Putamen (tissue), 1 donor: ENCODE data around the gene KCNJ10.

Experiments
- DNase-seq: peaks from one replicate; pipeline ENCODE4 v3.0.0-alpha.2; 2016; ENCODE audit warnings: low spot score

Gene KCNJ10

GRCh38 chr1:159990005-159990404 is 80.0 kb downstream of the KCNJ10 start:
- DNase-seq = no peak

DNA sequence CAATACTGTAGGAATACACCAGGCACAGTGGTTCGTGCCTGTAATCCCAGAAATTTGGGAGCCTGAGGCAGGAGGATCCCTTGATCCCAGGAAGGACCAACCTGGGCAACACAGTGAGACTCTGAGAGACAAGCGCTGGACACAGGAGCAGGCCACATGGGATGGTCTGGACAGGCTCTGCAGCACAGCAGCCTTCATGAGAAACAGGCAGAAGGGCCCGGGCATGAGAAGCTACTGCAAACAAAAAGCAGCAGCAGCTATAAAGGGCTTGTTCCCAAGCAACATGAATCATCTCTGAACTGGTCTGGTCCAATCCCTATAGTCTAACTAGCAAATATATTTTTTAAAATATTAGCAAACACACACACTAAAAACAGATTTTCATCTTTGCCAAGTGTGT is 80.4 kb downstream of the KCNJ10 start:
- no peak for DNase-seq

DNA sequence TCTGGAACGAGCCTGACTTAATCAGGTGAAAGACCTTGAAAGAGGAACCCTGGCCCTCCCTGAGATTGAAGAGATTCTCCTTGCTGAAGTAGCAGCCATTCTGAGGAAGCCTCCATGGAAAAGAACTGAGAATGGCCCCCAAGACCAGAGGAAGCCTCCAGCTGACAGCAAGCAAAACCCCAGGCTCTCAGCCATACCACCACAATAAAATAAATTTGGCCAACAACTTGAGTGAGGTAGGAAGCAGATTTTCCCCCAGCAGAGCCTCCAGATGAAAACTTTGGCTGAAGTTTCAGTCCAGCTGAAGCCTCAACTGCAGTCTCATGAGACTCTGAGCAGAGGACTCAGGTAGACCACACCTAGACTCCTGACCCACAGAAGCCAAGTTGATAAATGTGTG is 82.0 kb downstream of the KCNJ10 start:
- DNase-seq = no peak

GRCh38 chr1:159987186-159987585 is 82.8 kb downstream of the KCNJ10 start:
- DNase-seq = no peak

DNA sequence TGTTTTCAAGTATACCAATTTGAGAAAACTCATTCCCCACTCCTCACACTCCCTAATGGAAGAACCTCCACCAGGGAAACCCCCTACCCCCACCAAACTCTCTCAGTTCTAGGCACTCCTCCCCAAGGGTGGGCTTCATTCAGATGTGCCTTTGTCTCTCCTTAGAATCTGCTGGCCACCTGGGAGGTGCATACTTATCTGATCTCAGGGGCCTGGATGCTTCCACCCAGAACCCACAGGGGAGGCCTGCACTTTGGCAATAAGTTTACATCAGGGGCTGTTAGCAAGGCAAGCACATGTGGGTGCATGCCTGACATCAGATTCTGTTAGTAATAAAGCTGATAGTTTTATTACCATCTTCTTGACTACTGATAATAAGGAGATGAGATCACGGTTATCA is 83.4 kb downstream of the KCNJ10 start:
- no peak for DNase-seq

DNA sequence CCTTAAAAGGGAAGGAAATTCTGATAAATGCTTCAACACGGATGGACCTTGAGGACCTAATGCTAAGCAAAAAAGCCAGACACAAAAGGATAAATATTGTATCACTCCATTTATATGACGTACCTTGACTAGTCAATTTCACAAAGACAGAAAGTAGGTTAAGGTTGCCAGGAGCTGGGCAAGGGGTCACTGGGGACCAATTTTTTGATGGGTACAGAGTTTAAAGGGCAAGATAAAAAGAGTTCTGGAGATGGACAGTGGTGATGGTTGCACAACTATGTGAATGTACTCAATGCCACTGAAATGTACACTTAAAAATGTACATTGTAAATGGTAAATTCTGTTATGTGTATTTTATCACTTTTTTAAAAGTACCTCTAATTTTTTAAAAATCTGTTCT is 83.9 kb downstream of the KCNJ10 start:
- no peak for DNase-seq

DNA sequence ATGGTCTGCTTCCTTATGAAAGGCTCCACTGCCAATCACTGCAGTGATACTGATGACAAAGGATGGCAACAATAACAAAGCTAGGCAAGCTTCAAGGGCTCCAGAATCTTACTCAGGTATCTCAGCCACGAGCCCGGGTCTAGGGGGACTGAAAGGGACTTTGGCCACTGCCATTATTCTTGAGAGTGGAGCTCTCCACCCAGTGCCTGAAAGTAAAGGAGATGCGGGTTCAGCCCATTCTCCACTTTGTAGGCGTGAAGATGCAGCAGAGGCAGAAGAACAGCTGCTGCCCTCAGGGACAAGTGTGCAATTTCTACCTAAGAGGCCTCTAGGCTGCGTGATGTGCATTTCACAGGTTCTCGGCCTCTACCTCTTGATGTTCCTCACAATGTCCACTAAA is 84.5 kb downstream of the KCNJ10 start:
- DNase-seq = no peak

DNA sequence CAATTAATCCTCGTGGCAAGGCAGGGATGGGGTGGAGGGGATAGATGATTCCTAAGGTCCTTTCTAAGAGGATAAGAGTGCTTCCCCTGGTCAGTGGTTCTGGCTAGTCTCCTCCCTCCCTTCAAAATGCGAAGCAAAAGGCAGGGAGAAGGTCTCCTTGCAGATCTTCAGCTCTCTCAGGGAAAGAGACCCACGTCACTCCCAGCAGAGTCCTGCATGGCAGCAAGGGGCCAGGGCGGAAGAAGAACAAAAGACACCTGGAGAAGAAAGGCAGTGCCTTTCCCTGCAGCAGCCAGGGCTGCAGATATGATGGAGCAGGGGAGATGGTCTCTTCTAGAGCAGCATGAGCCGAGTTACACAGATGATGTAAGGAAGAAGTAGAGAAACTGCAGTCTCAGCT is 86.3 kb downstream of the KCNJ10 start:
- no peak for DNase-seq

GRCh38 chr1:159982280-159982679 is 87.7 kb downstream of the KCNJ10 start:
- no peak for DNase-seq

DNA sequence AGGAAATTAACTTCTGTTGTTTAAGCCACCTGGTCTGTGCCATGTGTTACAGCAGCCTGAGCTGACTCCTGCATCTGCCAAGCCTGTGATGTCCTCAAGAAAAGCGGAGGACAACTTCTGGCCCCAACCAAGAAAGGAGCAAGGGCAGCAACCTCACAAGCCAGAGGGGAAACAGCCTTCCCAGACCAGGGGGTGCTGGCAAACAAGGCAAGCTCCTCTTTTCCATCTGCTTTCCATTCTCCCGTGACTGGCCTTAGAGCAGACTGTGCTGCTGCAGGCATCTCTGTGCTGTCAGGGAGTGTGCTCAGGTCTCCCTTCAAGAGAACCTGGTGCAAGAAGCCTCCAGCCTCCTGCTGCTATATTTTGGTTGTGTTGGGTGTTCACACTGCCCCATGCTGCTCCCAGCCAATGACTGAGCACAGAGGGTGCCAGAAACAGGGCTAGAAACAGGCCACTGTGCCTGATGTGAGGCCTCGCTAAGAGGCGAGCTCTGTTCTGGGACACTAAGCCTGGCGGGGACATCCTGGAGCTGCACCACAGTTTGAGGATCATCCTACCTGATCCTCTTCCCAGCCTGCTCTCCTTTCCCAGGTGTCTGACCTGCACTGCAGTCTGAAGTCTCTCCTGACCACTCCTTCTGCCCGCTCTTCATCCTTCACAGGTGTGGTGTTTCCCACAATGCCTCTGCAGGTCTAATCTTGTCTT is 88.5 kb downstream of the KCNJ10 start:
- DNase-seq = no peak

GRCh38 chr1:159980786-159981185 is 89.2 kb downstream of the KCNJ10 start:
- DNase-seq = no peak

DNA sequence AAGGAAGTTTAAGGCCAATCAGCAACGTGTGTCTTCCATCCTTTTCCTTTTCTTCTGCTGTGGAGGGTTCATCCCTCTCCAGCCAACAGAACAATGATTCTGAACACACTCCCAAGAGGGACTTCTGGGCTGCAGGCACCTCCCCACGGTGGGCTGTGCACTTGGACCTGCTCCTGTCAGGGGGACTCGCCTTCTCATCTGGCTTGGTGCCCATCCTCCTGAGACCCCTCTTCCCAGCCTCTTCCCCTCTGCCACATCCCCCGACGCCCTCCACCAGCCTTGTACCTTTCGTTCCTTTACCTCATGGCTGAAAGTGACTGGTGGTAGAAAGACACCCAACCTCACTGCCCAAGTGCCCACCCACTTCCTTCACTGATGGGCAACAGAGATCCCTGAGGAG is 89.9 kb downstream of the KCNJ10 start:
- no peak for DNase-seq

GRCh38 chr1:159979257-159979656 is 90.7 kb downstream of the KCNJ10 start:
- no peak for DNase-seq

DNA sequence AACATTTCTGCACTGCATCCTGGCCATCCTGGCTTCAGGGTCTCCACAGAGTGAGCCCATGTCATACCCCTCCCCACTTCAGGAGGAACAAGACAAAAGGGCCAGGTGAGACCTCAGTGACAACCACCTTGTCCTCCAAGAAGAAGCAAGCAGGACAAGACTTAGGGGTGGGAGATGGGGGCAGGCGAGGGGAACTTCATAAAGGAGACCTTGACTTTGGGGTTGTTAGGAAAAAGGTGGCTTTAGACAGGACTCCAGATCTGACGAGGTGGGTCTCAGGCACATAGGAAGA is 91.9 kb downstream of the KCNJ10 start:
- no peak for DNase-seq

DNA sequence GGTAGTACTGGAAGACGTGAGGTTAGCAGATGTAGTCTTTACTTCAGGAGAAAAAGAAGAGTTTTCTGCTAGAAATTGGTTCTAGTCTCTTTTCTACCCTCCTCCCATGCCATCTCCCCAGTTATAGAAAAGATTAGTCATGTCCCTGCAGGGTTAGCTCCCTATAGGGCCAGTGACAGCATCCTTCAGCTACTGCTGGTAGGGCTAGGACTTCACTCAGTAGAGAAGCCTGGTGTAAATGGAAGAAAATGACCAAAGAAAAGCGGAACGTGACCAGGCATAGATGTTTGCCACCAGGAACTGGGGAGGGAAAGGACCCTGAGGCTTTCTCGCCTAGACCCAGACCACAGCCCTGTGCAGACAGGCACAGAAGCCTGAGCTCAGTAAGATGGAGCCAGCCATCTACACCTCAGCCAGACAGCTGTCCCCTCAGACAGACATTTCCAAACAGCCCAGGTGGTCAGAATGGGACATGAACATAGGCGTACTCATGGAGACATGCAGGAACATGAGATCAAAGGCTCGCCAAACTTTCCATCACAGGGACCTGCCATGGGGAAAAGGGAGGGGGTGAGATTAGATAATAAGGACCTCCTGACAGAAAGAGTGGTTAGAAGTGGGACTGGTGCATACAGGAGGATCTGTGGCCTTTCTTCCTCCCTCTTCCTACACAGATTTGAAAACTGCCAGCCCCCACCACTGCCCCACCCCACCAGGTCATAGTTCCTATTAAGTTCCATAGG is 92.4 kb downstream of the KCNJ10 start:
- DNase-seq = no peak

GRCh38 chr1:159974350-159974965 is 95.5 kb downstream of the KCNJ10 start:
- DNase-seq = no peak

DNA sequence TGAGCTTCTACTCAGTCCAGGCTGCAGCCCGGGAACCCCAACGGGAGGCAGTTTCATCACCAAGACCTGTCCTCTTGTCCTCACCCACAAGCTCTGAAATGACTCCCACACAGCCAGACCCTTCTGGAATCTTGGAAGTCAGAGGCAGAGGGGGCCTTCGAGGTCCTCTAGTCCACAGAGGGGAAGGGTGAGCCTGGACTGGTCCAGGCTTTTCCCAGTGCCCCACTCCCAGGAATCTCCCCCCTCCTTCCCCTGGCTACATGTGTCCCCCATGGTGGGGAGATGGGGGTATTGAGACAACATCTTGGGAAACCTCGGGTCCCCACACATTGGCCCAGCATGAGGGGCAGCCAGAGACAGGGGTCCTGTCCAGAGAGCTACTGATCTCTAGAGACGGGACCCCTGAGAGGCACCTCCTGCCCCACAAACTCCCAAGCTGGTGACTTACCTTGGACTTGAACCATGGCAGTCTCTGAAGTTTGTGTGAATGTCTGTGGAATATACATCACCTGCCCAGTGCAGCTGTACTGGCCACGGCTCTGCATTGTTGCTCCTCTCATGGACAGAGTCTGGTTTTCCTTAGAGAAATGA is 96.5 kb downstream of the KCNJ10 start:
- DNase-seq = no peak

GRCh38 chr1:159972443-159973205 is 97.3 kb downstream of the KCNJ10 start:
- no peak for DNase-seq

GRCh38 chr1:159970932-159971342 is 99.0 kb downstream of the KCNJ10 start:
- no peak for DNase-seq

GRCh38 chr1:159968901-159969300 is 101.1 kb downstream of the KCNJ10 start:
- no peak for DNase-seq

DNA sequence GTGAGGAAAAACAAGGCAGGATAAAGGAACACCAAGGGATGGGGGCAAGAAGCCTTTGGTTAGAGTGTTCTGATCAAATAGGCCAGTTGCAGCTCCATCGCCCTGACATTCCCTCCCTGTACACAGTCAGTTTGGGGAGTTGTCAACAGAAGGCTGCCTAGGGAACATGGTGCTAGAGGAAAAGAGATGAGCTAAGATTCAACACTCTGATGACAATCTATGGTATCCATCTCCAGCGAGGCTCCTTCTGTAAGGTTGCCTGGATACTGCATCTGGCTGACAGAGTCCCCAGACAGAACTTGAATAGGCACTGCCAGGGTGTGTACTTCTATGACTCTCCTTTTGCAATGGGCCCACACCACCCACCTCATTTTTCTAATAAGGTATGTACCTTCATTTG is 104.7 kb downstream of the KCNJ10 start:
- no peak for DNase-seq

DNA sequence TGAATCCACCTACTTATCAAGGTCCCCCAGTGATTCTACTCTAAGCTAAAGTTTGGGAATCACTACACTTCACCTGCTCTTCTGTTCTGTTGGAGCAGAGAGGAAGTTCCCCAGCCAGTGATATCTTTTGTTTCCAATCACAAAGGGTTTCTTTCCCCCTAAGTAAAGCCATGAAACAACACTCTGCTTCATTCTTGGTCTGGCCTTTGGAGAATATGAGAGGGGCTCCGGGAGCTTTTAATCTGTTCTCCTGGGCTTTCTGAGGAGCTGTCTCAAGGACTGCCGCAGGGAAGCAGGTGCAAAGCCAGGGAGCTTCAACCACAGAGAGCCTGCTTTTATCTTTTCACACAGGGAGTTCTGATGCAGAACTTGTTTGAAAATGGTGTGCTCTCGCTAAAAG is 105.8 kb downstream of the KCNJ10 start:
- no peak for DNase-seq
